Measurements from ENCODE around the gene FNBP1L. TPM values are rescaled to one million over a fixed set of nuclear protein-coding genes. Genes with fewer than 3 reads are reported as not detected.

The FNBP1L gene
- total and polyA plus RNA-seq, 2 donors (not counting 1 experiment from before 2014, with no cell fraction given), result 0.86 to 5.4 TPM

- intact Hi-C loops (cut with micrococcal nuclease), result no loop called here
- Histone ChIP-seq H3K27ac (ENCODE audit: low read length in 2 of 2) (no peak overlapping the region), H3K4me2 (replicated peaks; ENCODE audit: low read depth, low read length, poor library complexity, severe bottlenecking) (no peak overlapping the region), H3K27me3 (replicated peaks in 1 of 4; ENCODE audit: control extremely low read depth in 1 of 4, control insufficient read depth in 3 of 4, insufficient read depth in 4 of 4, low read length in 3 of 4) (no peaks in the 10 kb centered on the region), H3K4me1 (ENCODE audit: control insufficient read depth in 2 of 2, insufficient read depth in 2 of 2, low read length in 2 of 2) (no peaks in the 10 kb centered on the region), H4K20me1 (ENCODE audit: control insufficient read depth, insufficient read depth, low read length, poor library complexity, severe bottlenecking) (no peaks in the 10 kb centered on the region), H3K9me3 (ENCODE audit: control extremely low read depth in 1 of 3, control insufficient read depth in 2 of 3, insufficient read depth in 1 of 3, low read length in 2 of 3) (peaks cover 0 to 13% (median 0%) of the 10 kb centered on the region in 3 donors), H3K9ac (ENCODE audit: low read length) (no peak overlapping the region), H3K79me2 (ENCODE audit: control insufficient read depth, insufficient read depth, low read length) (no peaks in the 10 kb centered on the region), H2AFZ (ENCODE audit: insufficient read depth, low read depth, low read length, poor library complexity, severe bottlenecking) (no peak overlapping the region), H3K4me3 (ENCODE audit: control extremely low read depth in 1 of 5, extremely low read depth in 1 of 5, insufficient read depth in 1 of 5, low read depth in 2 of 5, low read length in 4 of 5) (no peak overlapping the region), H3K36me3 (replicated peaks in 1 of 2; ENCODE audit: control extremely low read depth in 1 of 2, control insufficient read depth in 1 of 2, extremely low read depth in 1 of 2, insufficient read depth in 2 of 2, low read length in 1 of 2) (no peaks in the 10 kb centered on the region)
- Mint-ChIP-seq H3K27ac (no peak overlapping the region), H3K9me3 (ENCODE audit: insufficient read depth) (no peaks in the 10 kb centered on the region), H3K4me1 (no peaks in the 10 kb centered on the region), H3K4me3 (no peak overlapping the region), H3K27me3 (peaks cover 6% of the 10 kb centered on the region)
- ATAC-seq (ENCODE audit: low read depth) (no peak), DNase-seq (no peak)
- ChIA-PET CTCF (no interaction called here), POLR2A (no interaction called here)
- WGBS (ENCODE audit: insufficient coverage), result 91% methylated on average over 2 of the region's 4 CpGs
- no peak for TF ChIP-seq CTCF (IDR thresholded peaks at IDR 0.05)
- TF ChIP-seq EZH2 (IDR thresholded peaks at IDR 0.05; ENCODE audit: borderline replicate concordance, insufficient read depth, low read depth, low read length, poor library complexity, severe bottlenecking), result no peak
These were observed 39.7 kb upstream of the FNBP1L start for GRCh38 chr1:93408203-93408602.

DNA sequence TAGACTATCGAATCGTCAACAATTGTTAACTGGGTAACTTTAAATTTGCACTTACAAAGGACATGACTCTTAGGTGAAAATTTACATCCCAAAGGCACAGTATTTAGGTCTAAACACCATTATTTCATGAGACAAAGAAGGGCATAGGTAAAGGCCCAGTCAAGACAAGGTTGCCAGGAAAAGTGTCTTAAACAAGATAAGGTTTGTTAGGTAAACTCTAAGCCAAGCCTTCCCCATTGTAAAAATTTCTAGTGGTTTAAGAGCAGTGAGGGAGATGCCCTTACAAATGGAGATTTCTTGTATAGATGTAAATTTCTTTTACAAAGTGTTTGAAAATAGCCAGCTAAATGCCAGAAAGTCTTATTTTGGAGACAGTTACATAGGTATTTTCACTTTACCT lies 36.9 kb upstream of the FNBP1L start:
- no CpG with 5 or more reads among the region's 2 CpGs for WGBS (ENCODE audit: insufficient coverage)
- no peak overlapping the region for H3K4me3 ChIP-seq (ENCODE audit: control extremely low read depth in 1 of 5, extremely low read depth in 1 of 5, insufficient read depth in 1 of 5, low read depth in 2 of 5, low read length in 4 of 5)
- H3K9me3 Mint-ChIP-seq (ENCODE audit: insufficient read depth), result no peaks in the 10 kb centered on the region
- H3K4me3 Mint-ChIP-seq, result no peak overlapping the region
- no peak overlapping the region for H3K9ac ChIP-seq (ENCODE audit: low read length)
- no peak for DNase-seq
- ATAC-seq (ENCODE audit: low read depth), result no peak
- no peaks in the 10 kb centered on the region for H3K27me3 Mint-ChIP-seq
- no peaks in the 10 kb centered on the region for H3K36me3 ChIP-seq (replicated peaks in 1 of 2; ENCODE audit: control extremely low read depth in 1 of 2, control insufficient read depth in 1 of 2, extremely low read depth in 1 of 2, insufficient read depth in 2 of 2, low read length in 1 of 2)
- H3K4me1 ChIP-seq (ENCODE audit: control insufficient read depth in 2 of 2, insufficient read depth in 2 of 2, low read length in 2 of 2), result peaks cover 4 to 9% of the 10 kb centered on the region in 2 donors
- ChIA-PET POLR2A (no interaction called here), CTCF (no interaction called here)
- H4K20me1 ChIP-seq (ENCODE audit: control insufficient read depth, insufficient read depth, low read length, poor library complexity, severe bottlenecking), result no peaks in the 10 kb centered on the region
- H3K79me2 ChIP-seq (ENCODE audit: control insufficient read depth, insufficient read depth, low read length), result no peaks in the 10 kb centered on the region
- H3K27ac ChIP-seq (ENCODE audit: low read length in 2 of 2), result no peak overlapping the region
- H3K9me3 ChIP-seq (ENCODE audit: control extremely low read depth in 1 of 3, control insufficient read depth in 2 of 3, insufficient read depth in 1 of 3, low read length in 2 of 3), result peaks cover 0 to 13% (median 0%) of the 10 kb centered on the region in 3 donors
- H3K27ac Mint-ChIP-seq, result no peak overlapping the region
- H3K4me1 Mint-ChIP-seq, result peaks cover 9% of the 10 kb centered on the region
- intact Hi-C loops (cut with micrococcal nuclease), result no loop called here
- no peaks in the 10 kb centered on the region for H3K27me3 ChIP-seq (replicated peaks in 1 of 4; ENCODE audit: control extremely low read depth in 1 of 4, control insufficient read depth in 3 of 4, insufficient read depth in 4 of 4, low read length in 3 of 4)
- TF ChIP-seq CTCF (IDR thresholded peaks at IDR 0.05) (no peak), EZH2 (IDR thresholded peaks at IDR 0.05; ENCODE audit: borderline replicate concordance, insufficient read depth, low read depth, low read length, poor library complexity, severe bottlenecking) (no peak)
- H3K4me2 ChIP-seq (replicated peaks; ENCODE audit: low read depth, low read length, poor library complexity, severe bottlenecking), result no peak overlapping the region
- no peak overlapping the region for H2AFZ ChIP-seq (ENCODE audit: insufficient read depth, low read depth, low read length, poor library complexity, severe bottlenecking)
